ENCODE measurements around the gene NETO1.

NETO1 gene

GRCh38 chr18:72828601-72829000, 39.2 kb downstream of the NETO1 start:
- H3K4me1 ChIP-seq (ENCODE audit: control insufficient read depth, insufficient read depth, low read length) = no peaks in the 10 kb centered on the region
- no peak for TF ChIP-seq ZSCAN30 (tag by site-specific recombination; IDR thresholded peaks at IDR 0.05)
- TF ChIP-seq ZNF785 (tag by site-specific recombination; IDR thresholded peaks at IDR 0.05) = no peak
- TF ChIP-seq ZFP3 (tag by site-specific recombination; IDR thresholded peaks at IDR 0.05; ENCODE audit: low read depth) = no peak
- no peak for TF ChIP-seq ZNF214 (tag by site-specific recombination; IDR thresholded peaks at IDR 0.05; ENCODE audit: borderline replicate concordance)
- no peak for TF ChIP-seq GLI2 (tag by site-specific recombination; IDR thresholded peaks at IDR 0.05; ENCODE audit: borderline replicate concordance, low read depth)
- no peak for TF ChIP-seq ZBTB11 (tag by site-specific recombination; conservative IDR thresholded peaks at IDR 0.05; ENCODE audit: low read depth)
- TF ChIP-seq MYNN (tag by site-specific recombination; IDR thresholded peaks at IDR 0.05; ENCODE audit: borderline replicate concordance) = no peak
- TF ChIP-seq REST (tag by site-specific recombination; IDR thresholded peaks at IDR 0.05) = no peak
- no peak for TF ChIP-seq ZSCAN5A (tag by site-specific recombination; IDR thresholded peaks at IDR 0.05)
- TF ChIP-seq GLI4 (tag by site-specific recombination; IDR thresholded peaks at IDR 0.05) = no peak
- no peak for TF ChIP-seq ZNF37A (tag by site-specific recombination; IDR thresholded peaks at IDR 0.05)
- TF ChIP-seq ZNF24 (tag by site-specific recombination; IDR thresholded peaks at IDR 0.05) = no peak
- H3K27ac ChIP-seq (ENCODE audit: extremely low read depth, low read depth, low read length) = no peak overlapping the region
- H3K4me3 ChIP-seq (ENCODE audit: low read depth, low read length) = no peak overlapping the region
- no peaks in the 10 kb centered on the region for H3K9me3 ChIP-seq (ENCODE audit: control insufficient read depth, insufficient read depth, low read depth, low read length)
- CTCF ChIA-PET = no interaction called here
- POLR2A ChIA-PET = no interaction called here
- no peaks in the 10 kb centered on the region for H3K36me3 ChIP-seq (ENCODE audit: control insufficient read depth in 2 of 2, insufficient read depth in 1 of 2, low read length in 2 of 2)

GRCh38 chr18:72826736-72827135, 41.1 kb downstream of the NETO1 start:
- CTCF ChIA-PET = interaction anchor here (0.7 kb wide), 1 partner anchor 184 kb away, joined by 3 read pairs; no protein-coding TSS in a partner anchor
- TF ChIP-seq BCL11B (tag by site-specific recombination; IDR thresholded peaks at IDR 0.05; ENCODE audit: low read depth) (no peak), ZNF510 (tag by site-specific recombination; IDR thresholded peaks at IDR 0.05; ENCODE audit: insufficient replicate concordance) (no peak), ZNF146 (tag by site-specific recombination; IDR thresholded peaks at IDR 0.05) (no peak), ZNF302 (tag by site-specific recombination; IDR thresholded peaks at IDR 0.05; ENCODE audit: low read depth) (no peak), ZFHX2 (tag by site-specific recombination; conservative IDR thresholded peaks at IDR 0.05) (no peak), ZSCAN5A (tag by site-specific recombination; IDR thresholded peaks at IDR 0.05) (no peak), ZNF398 (tag by site-specific recombination; IDR thresholded peaks at IDR 0.05) (no peak), ZNF138 (tag by site-specific recombination; IDR thresholded peaks at IDR 0.05; ENCODE audit: borderline replicate concordance) (no peak), ZNF830 (tag by site-specific recombination; IDR thresholded peaks at IDR 0.05; ENCODE audit: low read depth) (no peak), ZNF513 (tag by site-specific recombination; IDR thresholded peaks at IDR 0.05) (no peak), WT1 (tag by site-specific recombination; IDR thresholded peaks at IDR 0.05) (no peak)

More at GRCh38 chr18:72826736-72827135, 41.1 kb downstream of the NETO1 start:
- Histone ChIP-seq H3K9me3 (ENCODE audit: control insufficient read depth, insufficient read depth, low read depth, low read length) (no peaks in the 10 kb centered on the region), H3K36me3 (ENCODE audit: control insufficient read depth in 2 of 2, insufficient read depth in 1 of 2, low read length in 2 of 2) (no peaks in the 10 kb centered on the region), H3K4me1 (ENCODE audit: control insufficient read depth, insufficient read depth, low read length) (no peaks in the 10 kb centered on the region), H3K27ac (ENCODE audit: extremely low read depth, low read depth, low read length) (no peak overlapping the region), H3K4me3 (ENCODE audit: low read depth, low read length) (no peak overlapping the region)
- POLR2A ChIA-PET = no interaction called here

All from HEK293 (cell line).